ENCODE data around the gene RARA. TPM values are rescaled to one million over a fixed set of nuclear protein-coding genes. Genes with fewer than 3 reads are reported as not detected.

RARA gene
- polyA plus RNA-seq, 1 donor from 2014 or later = 6.6 TPM

DNA sequence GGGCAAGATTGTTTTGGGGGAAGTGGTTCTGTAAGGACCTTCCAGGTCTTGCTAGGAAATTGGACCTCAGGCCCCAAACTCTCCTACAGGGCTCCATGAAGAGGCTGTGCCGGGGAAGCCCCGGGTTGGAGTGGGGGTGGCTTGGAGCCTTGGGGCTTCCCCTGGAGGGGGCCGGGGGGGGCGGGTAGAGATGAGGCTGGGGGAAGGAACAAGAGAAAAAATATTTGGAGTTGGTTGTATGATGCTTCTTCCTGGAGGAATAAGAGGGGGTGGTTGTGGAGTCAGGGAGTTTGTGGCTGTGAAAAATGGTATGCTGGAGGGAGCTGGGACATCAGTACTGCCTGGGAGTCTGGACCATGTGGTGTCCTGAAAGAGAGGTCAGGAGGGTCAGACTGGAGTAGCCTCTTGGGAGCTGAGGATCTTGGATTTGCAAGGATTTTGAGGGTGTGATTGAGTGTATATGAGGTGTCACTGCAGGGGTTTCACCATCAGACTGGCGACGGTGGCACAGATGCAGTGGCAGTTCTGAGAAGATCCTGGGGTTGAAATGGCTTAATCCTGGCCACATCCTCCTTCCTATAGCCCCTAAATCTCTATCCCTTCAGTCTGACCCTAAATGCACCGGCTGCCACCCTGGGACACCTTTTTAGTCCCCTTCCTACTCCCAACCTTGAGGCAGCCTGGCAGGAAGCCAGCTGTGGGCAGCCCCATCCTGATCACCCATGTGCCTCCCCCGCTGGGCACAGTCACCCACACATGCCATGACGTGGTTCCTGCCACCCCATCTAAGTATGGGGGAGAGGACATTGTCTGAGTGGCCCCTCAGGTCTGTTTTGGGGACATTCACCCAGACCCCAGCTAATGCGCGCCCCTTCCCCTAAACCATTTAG lies 10.9 kb downstream of the RARA start:
- Histone ChIP-seq H3K27me3 (ENCODE audit: insufficient read depth, low read depth, low read length) (peaks cover 5% of the 10 kb centered on the region), H3K4me3 (ENCODE audit: low read length) (no peak overlapping the region), H3K27ac (ENCODE audit: low read length) (no peak overlapping the region), H3K9ac (ENCODE audit: low read length) (no peak overlapping the region), H3K36me3 (ENCODE audit: insufficient read depth, low read length) (no peaks in the 10 kb centered on the region), H3K9me2 (ENCODE audit: insufficient read depth, low read length) (no peaks in the 10 kb centered on the region), H3F3A (ENCODE audit: insufficient read depth, low read length, poor library complexity, severe bottlenecking) (no peaks in the 10 kb centered on the region), H4K20me1 (ENCODE audit: insufficient read depth) (no peaks in the 10 kb centered on the region), H3K9me3 (ENCODE audit: low read length) (no peaks in the 10 kb centered on the region), H3K4me2 (ENCODE audit: low read length) (no peak overlapping the region), H2AFZ (ENCODE audit: low read depth, low read length) (no peak overlapping the region), H3K79me2 (replicated peaks; ENCODE audit: insufficient read depth, low read length) (peaks cover 7% of the 10 kb centered on the region)
- TF ChIP-seq POLR2AphosphoS5 (IDR thresholded peaks at IDR 0.05) (no peak), EZH2 (IDR thresholded peaks at IDR 0.05; ENCODE audit: borderline replicate concordance, insufficient read depth, low read length, poor library complexity, severe bottlenecking) (no peak), REST (IDR thresholded peaks at IDR 0.05; ENCODE audit: borderline replicate concordance) (no peak), MXI1 (conservative IDR thresholded peaks at IDR 0.05; ENCODE audit: poor library complexity, severe bottlenecking) (no peak), SMC3 (conservative IDR thresholded peaks at IDR 0.05; ENCODE audit: poor library complexity) (no peak), CTCF (IDR thresholded peaks at IDR 0.05; ENCODE audit: poor library complexity, severe bottlenecking) (no peak), TAF1 (IDR thresholded peaks at IDR 0.05; ENCODE audit: low read depth) (no peak), EP300 (conservative IDR thresholded peaks at IDR 0.05; ENCODE audit: poor library complexity, severe bottlenecking) (no peak), RAD21 (conservative IDR thresholded peaks at IDR 0.05) (no peak)

- H3K4me2 ChIP-seq (ENCODE audit: low read length) = no peak overlapping the region
- no peak overlapping the region for H3K9ac ChIP-seq (ENCODE audit: low read length)
- no peaks in the 10 kb centered on the region for H3K36me3 ChIP-seq (ENCODE audit: insufficient read depth, low read length)
- peaks cover 5% of the 10 kb centered on the region for H3K27me3 ChIP-seq (ENCODE audit: insufficient read depth, low read depth, low read length)
- no peak overlapping the region for H2AFZ ChIP-seq (ENCODE audit: low read depth, low read length)
- no peaks in the 10 kb centered on the region for H3F3A ChIP-seq (ENCODE audit: insufficient read depth, low read length, poor library complexity, severe bottlenecking)
- H3K4me3 ChIP-seq (ENCODE audit: low read length) = no peak overlapping the region
- peaks cover 7% of the 10 kb centered on the region for H3K79me2 ChIP-seq (replicated peaks; ENCODE audit: insufficient read depth, low read length)
- no peaks in the 10 kb centered on the region for H3K9me3 ChIP-seq (ENCODE audit: low read length)
- TF ChIP-seq TAF1 (IDR thresholded peaks at IDR 0.05; ENCODE audit: low read depth) (no peak), MXI1 (conservative IDR thresholded peaks at IDR 0.05; ENCODE audit: poor library complexity, severe bottlenecking) (no peak), RAD21 (conservative IDR thresholded peaks at IDR 0.05) (no peak), CTCF (IDR thresholded peaks at IDR 0.05; ENCODE audit: poor library complexity, severe bottlenecking) (no peak), SMC3 (conservative IDR thresholded peaks at IDR 0.05; ENCODE audit: poor library complexity) (no peak), EP300 (conservative IDR thresholded peaks at IDR 0.05; ENCODE audit: poor library complexity, severe bottlenecking) (no peak), EZH2 (IDR thresholded peaks at IDR 0.05; ENCODE audit: borderline replicate concordance, insufficient read depth, low read length, poor library complexity, severe bottlenecking) (no peak), REST (IDR thresholded peaks at IDR 0.05; ENCODE audit: borderline replicate concordance) (no peak), POLR2AphosphoS5 (IDR thresholded peaks at IDR 0.05) (no peak)
- H3K27ac ChIP-seq (ENCODE audit: low read length) = no peak overlapping the region
- H4K20me1 ChIP-seq (ENCODE audit: insufficient read depth) = no peaks in the 10 kb centered on the region
- H3K9me2 ChIP-seq (ENCODE audit: insufficient read depth, low read length) = no peaks in the 10 kb centered on the region
Observed at GRCh38 chr17:40320756-40321523, 12.0 kb downstream of the RARA start.
